ENCODE data around the gene RIC1. TPM values are rescaled to one million over a fixed set of nuclear protein-coding genes. Genes with fewer than 3 reads are reported as not detected.
A peak's percentile ranks its signal among the peaks of the same experiment; 100 is the strongest.

RIC1 gene
- total RNA-seq, 1 experiment from 2014 or later = 11.4 TPM

DNA sequence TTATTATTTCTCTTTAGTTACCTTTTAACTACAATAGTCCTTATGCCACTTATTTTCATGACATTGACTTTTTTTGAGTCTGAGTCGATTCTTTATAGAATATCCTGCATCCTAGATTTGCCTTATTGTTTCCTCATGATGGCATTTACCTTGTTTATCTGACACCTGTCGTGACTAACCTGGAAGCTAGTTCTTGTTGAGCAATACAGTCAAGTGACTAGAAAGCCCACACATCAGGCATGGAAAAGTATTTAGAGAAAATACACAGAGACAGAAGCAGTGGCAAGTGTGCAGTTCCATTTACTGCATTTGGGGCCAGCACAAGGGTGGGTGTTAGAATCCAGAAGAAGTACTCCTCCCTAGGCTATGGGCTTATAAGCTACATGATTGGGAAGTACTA lies 106.2 kb downstream of the RIC1 start:
- no peaks in the 10 kb centered on the region for H3K4me1 Mint-ChIP-seq (ENCODE audit: low read depth, unreplicated experiment)
- DNase-seq = no peak
- H3K36me3 Mint-ChIP-seq (ENCODE audit: insufficient read depth, unreplicated experiment) = no peaks in the 10 kb centered on the region
- no TSS peak for BruUV-seq (replicated peaks)
- intact Hi-C loops (cut with micrococcal nuclease; ENCODE audit: unreplicated experiment) = no loop called here
- no peak overlapping the region for H3K27ac Mint-ChIP-seq (ENCODE audit: unreplicated experiment)
- no peak overlapping the region for H3K4me3 Mint-ChIP-seq (ENCODE audit: low read depth, unreplicated experiment)
- no peaks in the 10 kb centered on the region for H3K27me3 Mint-ChIP-seq (ENCODE audit: unreplicated experiment)
- TF ChIP-seq, protein P1, sequence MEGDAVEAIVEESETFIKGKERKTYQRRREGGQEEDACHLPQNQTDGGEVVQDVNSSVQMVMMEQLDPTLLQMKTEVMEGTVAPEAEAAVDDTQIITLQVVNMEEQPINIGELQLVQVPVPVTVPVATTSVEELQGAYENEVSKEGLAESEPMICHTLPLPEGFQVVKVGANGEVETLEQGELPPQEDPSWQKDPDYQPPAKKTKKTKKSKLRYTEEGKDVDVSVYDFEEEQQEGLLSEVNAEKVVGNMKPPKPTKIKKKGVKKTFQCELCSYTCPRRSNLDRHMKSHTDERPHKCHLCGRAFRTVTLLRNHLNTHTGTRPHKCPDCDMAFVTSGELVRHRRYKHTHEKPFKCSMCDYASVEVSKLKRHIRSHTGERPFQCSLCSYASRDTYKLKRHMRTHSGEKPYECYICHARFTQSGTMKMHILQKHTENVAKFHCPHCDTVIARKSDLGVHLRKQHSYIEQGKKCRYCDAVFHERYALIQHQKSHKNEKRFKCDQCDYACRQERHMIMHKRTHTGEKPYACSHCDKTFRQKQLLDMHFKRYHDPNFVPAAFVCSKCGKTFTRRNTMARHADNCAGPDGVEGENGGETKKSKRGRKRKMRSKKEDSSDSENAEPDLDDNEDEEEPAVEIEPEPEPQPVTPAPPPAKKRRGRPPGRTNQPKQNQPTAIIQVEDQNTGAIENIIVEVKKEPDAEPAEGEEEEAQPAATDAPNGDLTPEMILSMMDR (IDR thresholded peaks at IDR 0.05; ENCODE audit: unreplicated experiment) = no peak
- H3K9me3 Mint-ChIP-seq (ENCODE audit: low read depth, unreplicated experiment) = no peaks in the 10 kb centered on the region
- CTCF ChIA-PET = no interaction called here

DNA sequence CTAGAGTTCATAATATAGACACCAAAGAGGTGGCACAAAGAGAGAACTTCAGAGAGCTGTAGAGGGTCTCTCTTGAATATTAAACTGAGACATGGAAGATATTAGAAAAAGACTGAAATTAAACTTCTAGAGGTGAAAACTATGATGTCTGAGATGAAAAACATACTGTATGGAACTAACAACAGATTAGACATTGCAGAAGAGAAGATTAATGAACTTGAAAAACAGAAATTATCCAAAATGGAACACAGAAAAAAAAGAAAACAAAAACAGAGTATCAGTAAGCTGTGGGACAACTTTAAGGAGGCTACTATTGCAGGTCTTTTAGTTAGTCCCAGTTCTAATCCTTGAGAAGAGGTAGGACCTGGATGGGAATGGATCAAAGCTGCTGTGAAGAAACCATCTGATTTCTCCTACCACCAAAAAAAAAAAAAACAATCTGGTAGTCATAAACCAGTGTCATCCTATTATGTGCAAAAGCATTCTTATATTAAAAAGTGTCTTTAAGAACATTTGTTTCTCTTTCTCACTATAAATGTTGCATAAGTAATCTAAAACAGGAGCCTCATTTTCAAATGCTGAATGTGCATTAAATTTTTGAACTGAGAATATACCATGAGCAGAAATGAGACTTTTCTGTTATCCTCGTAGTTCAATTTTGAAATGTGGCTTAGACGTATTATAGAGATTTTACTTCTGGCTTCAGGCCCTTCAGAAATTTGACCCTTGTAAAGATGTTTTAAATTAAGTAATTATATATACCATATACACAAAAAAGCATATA lies 107.8 kb downstream of the RIC1 start:
- CTCF ChIA-PET = no interaction called here
- Mint-ChIP-seq H3K9me3 (ENCODE audit: low read depth, unreplicated experiment) (no peaks in the 10 kb centered on the region), H3K36me3 (ENCODE audit: insufficient read depth, unreplicated experiment) (no peaks in the 10 kb centered on the region), H3K4me3 (ENCODE audit: low read depth, unreplicated experiment) (no peak overlapping the region), H3K4me1 (ENCODE audit: low read depth, unreplicated experiment) (no peaks in the 10 kb centered on the region), H3K27me3 (ENCODE audit: unreplicated experiment) (no peaks in the 10 kb centered on the region), H3K27ac (ENCODE audit: unreplicated experiment) (no peak overlapping the region)
- intact Hi-C loops (cut with micrococcal nuclease; ENCODE audit: unreplicated experiment) = no loop called here
- DNase-seq = no peak
- no TSS peak for BruUV-seq (replicated peaks)
- TF ChIP-seq, protein P1 (IDR thresholded peaks at IDR 0.05; ENCODE audit: unreplicated experiment) = no peak

DNA sequence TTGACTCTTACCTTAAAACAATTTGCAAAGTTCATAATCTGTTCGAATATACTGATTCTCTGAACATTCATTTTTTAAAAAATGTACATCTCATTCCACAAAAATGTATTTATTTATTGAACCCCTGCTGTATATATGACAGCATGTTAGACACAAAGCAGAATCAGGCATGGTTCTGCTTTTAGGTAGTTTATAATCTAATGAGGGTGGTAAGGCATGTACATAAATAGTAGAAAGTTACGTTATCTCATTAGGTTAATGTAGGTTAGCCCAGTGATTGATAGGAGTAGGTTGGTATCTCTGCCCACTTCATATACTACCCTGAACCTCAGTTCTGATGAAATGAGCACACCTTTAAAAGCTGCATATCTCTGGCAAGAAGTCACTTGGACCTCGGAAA lies 114.2 kb downstream of the RIC1 start:
- no peaks in the 10 kb centered on the region for H3K9me3 Mint-ChIP-seq (ENCODE audit: low read depth, unreplicated experiment)
- no peak for DNase-seq
- no peak overlapping the region for H3K4me3 Mint-ChIP-seq (ENCODE audit: low read depth, unreplicated experiment)
- no TSS peak for BruUV-seq (replicated peaks)
- intact Hi-C loops (cut with micrococcal nuclease; ENCODE audit: unreplicated experiment) = no loop called here
- CTCF ChIA-PET = no interaction called here
- no peaks in the 10 kb centered on the region for H3K36me3 Mint-ChIP-seq (ENCODE audit: insufficient read depth, unreplicated experiment)
- H3K27me3 Mint-ChIP-seq (ENCODE audit: unreplicated experiment) = no peaks in the 10 kb centered on the region
- H3K27ac Mint-ChIP-seq (ENCODE audit: unreplicated experiment) = no peak overlapping the region
- no peaks in the 10 kb centered on the region for H3K4me1 Mint-ChIP-seq (ENCODE audit: low read depth, unreplicated experiment)
- TF ChIP-seq, protein P1 (IDR thresholded peaks at IDR 0.05; ENCODE audit: unreplicated experiment) = no peak

DNA sequence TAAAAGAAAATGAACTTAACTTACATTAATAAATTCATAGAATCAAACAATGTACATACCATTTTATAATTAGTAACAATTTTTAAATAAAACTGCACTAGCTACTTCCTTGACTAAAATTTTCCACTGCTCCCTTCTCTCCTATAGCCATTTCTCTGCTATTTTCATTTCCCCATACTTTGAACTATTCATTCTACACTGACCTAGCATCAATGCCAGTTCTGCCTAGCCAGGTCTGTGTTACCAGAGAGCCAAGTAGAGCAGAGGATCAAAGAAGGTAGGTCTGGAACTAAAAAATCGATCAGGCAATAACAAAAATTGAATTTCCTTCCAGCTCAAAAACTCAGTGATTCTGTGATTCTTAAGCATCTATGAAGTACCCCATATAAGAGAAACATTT lies 119.5 kb downstream of the RIC1 start:
- H3K36me3 Mint-ChIP-seq (ENCODE audit: insufficient read depth, unreplicated experiment) = no peaks in the 10 kb centered on the region
- H3K4me1 Mint-ChIP-seq (ENCODE audit: low read depth, unreplicated experiment) = no peaks in the 10 kb centered on the region
- intact Hi-C loops (cut with micrococcal nuclease; ENCODE audit: unreplicated experiment) = no loop called here
- no peak overlapping the region for H3K4me3 Mint-ChIP-seq (ENCODE audit: low read depth, unreplicated experiment)
- TF ChIP-seq, protein P1 (IDR thresholded peaks at IDR 0.05; ENCODE audit: unreplicated experiment) = no peak
- H3K27me3 Mint-ChIP-seq (ENCODE audit: unreplicated experiment) = no peaks in the 10 kb centered on the region
- DNase-seq = no peak
- peak overlapping the region; percentile 54 for H3K27ac Mint-ChIP-seq (ENCODE audit: unreplicated experiment)
- no peaks in the 10 kb centered on the region for H3K9me3 Mint-ChIP-seq (ENCODE audit: low read depth, unreplicated experiment)
- CTCF ChIA-PET = interaction anchor here (1.0 kb wide), 1 partner anchor 139 kb away, joined by 3 read pairs; no protein-coding TSS in a partner anchor
- no TSS peak for BruUV-seq (replicated peaks)
